HepG2 (cell line): ENCODE measurements around the gene MGA. TPM values are rescaled to one million over a fixed set of nuclear protein-coding genes. Genes with fewer than 3 reads are reported as not detected.

ENCODE experiments used
- ATAC-seq: fragments of 200-7000 bp; cut with Tn5 transposase; 3 replicates; pipeline ENCODE4 v1.9.1; 2020; ENCODE audit warnings: mild to moderate bottlenecking, moderate library complexity
- BruUV-seq: library from RNA; stranded (reverse); fragments of 400-500 nt; replicated peaks from 2 replicates; lab custom pipeline; 2021; lab: Mats Ljungman, UMichigan
- CTCF ChIA-PET: fragments of 300-600 bp; formaldehyde crosslinking; extraction: SDS; loops from one replicate; lab custom pipeline; 2021; ENCODE audit warnings: low total read pairs, inconsistent platforms, low intra/inter-chr PET ratio; lab: Yijun Ruan, JAX
- POLR2A ChIA-PET: fragments of 350-600 bp; sonication (Branson Sonifier 250); formaldehyde crosslinking; loops from one replicate; lab custom pipeline; 2020; ENCODE audit warnings: antibody characterized with exemption, inconsistent platforms; lab: Yijun Ruan, JAX
- DNase-seq: peaks from one replicate; pipeline ENCODE4 v3.0.0-alpha.2; 2015; ENCODE audit warnings: low spot score
- FAIRE-seq: peaks from 3 replicates; lab custom pipeline; 2011; peaks lifted over from hg19 to GRCh38; lab: Jason Lieb, UNC
- H2AFZ ChIP-seq: one replicate; pipeline ENCODE4 v1.6.1; 2011; ENCODE audit warnings: low read length, inconsistent platforms
- H3K27ac ChIP-seq: fragments of 300-600 bp; 3 replicates; pipeline ENCODE4 v1.8.0; 2011; ENCODE audit warnings: mixed run types, mild to moderate bottlenecking, mixed read lengths, low read length, inconsistent platforms; ENCODE audit not compliant: insufficient read depth; ENCODE audit errors: extremely low read length
- H3K27me3 ChIP-seq, 2 experiments: fragments of 200-600 bp in 1 of 2; 2 replicates in 1 of 2; 3 replicates in 1 of 2; pipeline versions ENCODE4 v1.6.0 to v1.8.0; 2011; ENCODE audit warnings: low read length in 2 of 2, mild to moderate bottlenecking in 2 of 2, moderate library complexity in 2 of 2, inconsistent platforms in 1 of 2; ENCODE audit not compliant: insufficient read depth in 2 of 2, control insufficient read depth in 1 of 2
- H3K36me3 ChIP-seq, 2 experiments: fragments of 200-600 bp in 1 of 2; replicated peaks in 1 of 2; 2 replicates in 1 of 2; 3 replicates in 1 of 2; pipeline versions ENCODE4 v1.5.1 to v1.8.0; 2011; ENCODE audit warnings: low read length in 2 of 2, inconsistent platforms in 1 of 2; ENCODE audit not compliant: insufficient read depth in 2 of 2, control insufficient read depth in 1 of 2
- H3K4me1 ChIP-seq: 2 replicates; pipeline ENCODE4 v1.5.1; 2012; ENCODE audit warnings: low read length, inconsistent platforms; ENCODE audit not compliant: insufficient read depth
- H3K4me2 ChIP-seq: 2 replicates; pipeline ENCODE4 v1.6.0; 2011; ENCODE audit warnings: low read depth, low read length, inconsistent platforms
- H3K4me3 ChIP-seq, 3 experiments: fragments of 200-600 bp in 1 of 3; sonication (generic), shearing (Covaris generic) in 1 of 3; replicated peaks in 1 of 3; 2 replicates each; pipeline ENCODE4 v1.5.1; 2011 to 2016; ENCODE audit warnings: low read length in 3 of 3, inconsistent platforms in 2 of 3, low read depth in 2 of 3, mild to moderate bottlenecking in 2 of 3, control low read depth in 1 of 3, mixed read lengths in 1 of 3; ENCODE audit not compliant: insufficient read depth in 1 of 3
- H3K79me2 ChIP-seq: one replicate; pipeline ENCODE4 v1.6.1; 2011; ENCODE audit warnings: low read length, inconsistent platforms; ENCODE audit not compliant: insufficient read depth
- H3K9ac ChIP-seq: 2 replicates; pipeline ENCODE4 v1.6.0; 2011; ENCODE audit warnings: mild to moderate bottlenecking, low read depth, low read length, inconsistent platforms; ENCODE audit not compliant: insufficient read depth
- H3K9me3 ChIP-seq: 2 replicates; pipeline ENCODE4 v1.5.1; 2012; ENCODE audit warnings: mild to moderate bottlenecking, low read length
- H4K20me1 ChIP-seq: 2 replicates; pipeline ENCODE4 v1.6.0; 2011; ENCODE audit warnings: inconsistent platforms, mild to moderate bottlenecking, low read length, moderate library complexity; ENCODE audit not compliant: insufficient read depth
- AKAP8 ChIP-seq: sonication (generic); formaldehyde crosslinking; IDR thresholded peaks from 2 replicates; pipeline ENCODE4 v1.5.1; 2020; ENCODE audit warnings: mild to moderate bottlenecking, missing genetic modification reagents
- FOSL2 ChIP-seq: sonication (generic); formaldehyde crosslinking; IDR thresholded peaks from 2 replicates; pipeline ENCODE4 v1.4.0; 2020; ENCODE audit warnings: missing genetic modification reagents
- HDAC2 ChIP-seq: sonication (generic); formaldehyde crosslinking; IDR thresholded peaks from 2 replicates; pipeline ENCODE4 v1.4.0; 2020; ENCODE audit warnings: missing genetic modification reagents
- HNF1B ChIP-seq: sonication (generic); formaldehyde crosslinking; IDR thresholded peaks from 2 replicates; pipeline ENCODE4 v1.5.1; 2020; ENCODE audit warnings: mild to moderate bottlenecking, moderate library complexity, missing genetic modification reagents
- LBX2 ChIP-seq: sonication (generic); formaldehyde crosslinking; IDR thresholded peaks from 2 replicates; pipeline ENCODE4 v1.5.0; 2020; ENCODE audit warnings: missing genetic modification reagents, mild to moderate bottlenecking, borderline replicate concordance
- MXD1 ChIP-seq: sonication (generic); formaldehyde crosslinking; IDR thresholded peaks from 2 replicates; pipeline ENCODE4 v1.4.0; 2020; ENCODE audit warnings: mild to moderate bottlenecking, missing genetic modification reagents
- NFE2L1 ChIP-seq: sonication (generic); formaldehyde crosslinking; IDR thresholded peaks from 2 replicates; pipeline ENCODE4 v1.4.0; 2020; ENCODE audit warnings: missing genetic modification reagents, mild to moderate bottlenecking, borderline replicate concordance
- NR2C2 ChIP-seq: sonication (generic); formaldehyde crosslinking; IDR thresholded peaks from 2 replicates; pipeline ENCODE4 v1.4.0; 2020; ENCODE audit warnings: missing genetic modification reagents, mild to moderate bottlenecking, moderate library complexity, borderline replicate concordance
- NR2F6 ChIP-seq, 2 experiments: IDR thresholded peaks; 2 replicates each; pipeline ENCODE4 v1.6.1; 2016; ENCODE audit warnings: antibody characterized with exemption in 1 of 2, mild to moderate bottlenecking in 1 of 2
- PBX2 ChIP-seq: IDR thresholded peaks from 2 replicates; pipeline ENCODE4 v1.6.1; 2016; ENCODE audit warnings: control low read depth
- POLR2A ChIP-seq, 2 experiments: IDR thresholded peaks; 2 replicates each; pipeline ENCODE4 v1.6.1; 2011; ENCODE audit warnings: low read depth in 2 of 2, low read length in 2 of 2, mild to moderate bottlenecking in 1 of 2, moderate library complexity in 1 of 2; ENCODE audit not compliant: insufficient read depth in 1 of 2
- RBM39 ChIP-seq: fragments of 200-400 bp; formaldehyde crosslinking; IDR thresholded peaks from one replicate; pipeline ENCODE4 v1.6.1; 2018; ENCODE audit warnings: antibody characterized with exemption, mild to moderate bottlenecking, low read depth, low read length; ENCODE audit not compliant: poor library complexity, severe bottlenecking
- RFX1 ChIP-seq: fragments of 450-650 bp; IDR thresholded peaks from 2 replicates; pipeline ENCODE4 v1.6.1; 2017
- SKI ChIP-seq: fragments of 450-650 bp; IDR thresholded peaks from one replicate; pipeline ENCODE4 v1.6.1; 2018; ENCODE audit warnings: mild to moderate bottlenecking; ENCODE audit not compliant: partially characterized antibody
- ZNF18 ChIP-seq: sonication (generic); formaldehyde crosslinking; IDR thresholded peaks from 2 replicates; pipeline ENCODE4 v1.8.0; 2022; ENCODE audit warnings: mild to moderate bottlenecking, missing genetic modification reagents; ENCODE audit not compliant: insufficient replicate concordance
- ZNF207 ChIP-seq: fragments of 450-650 bp; IDR thresholded peaks from 2 replicates; pipeline ENCODE4 v1.6.1; 2016; ENCODE audit warnings: antibody characterized with exemption, borderline replicate concordance
- ZNF232 ChIP-seq: sonication (generic); formaldehyde crosslinking; IDR thresholded peaks from 2 replicates; pipeline ENCODE4 v1.4.0; 2020; ENCODE audit warnings: missing genetic modification reagents, borderline replicate concordance
- ZNF33A ChIP-seq: sonication (generic); formaldehyde crosslinking; IDR thresholded peaks from 2 replicates; pipeline ENCODE4 v1.5.1; 2020; ENCODE audit warnings: missing genetic modification reagents, mild to moderate bottlenecking, moderate library complexity, borderline replicate concordance
- ZNF512 ChIP-seq: sonication (generic); formaldehyde crosslinking; IDR thresholded peaks from 2 replicates; pipeline ENCODE4 v1.4.0; 2020; ENCODE audit warnings: mild to moderate bottlenecking, missing genetic modification reagents
- WGBS: methylation state at CpG from one replicate; pipeline ENCODE4 v1.1.6; 2017; ENCODE audit warnings: low lambda C conversion rate; 5-methylcytosine and 5-hydroxymethylcytosine counted together
- in situ Hi-C: cut with HindIII; loops from 2 replicates; pipeline ENCODE4 v1.10.0; 2017; ENCODE audit warnings: low pct_unique_long_range_greater_than_20kb; ENCODE audit not compliant: extremely low pct_ligation_motif_present
- intact Hi-C: fragments of 100-400 bp; cut with micrococcal nuclease; formaldehyde crosslinking; loops from one replicate; pipeline ENCODE4 v1.10.0; 2022; ENCODE audit not compliant: unreplicated experiment
- polyA plus RNA-seq, 8 experiments: library from polyadenylated mRNA; depleted of rRNA in 3 of 8; stranded (reverse) in 7 of 8; unstranded in 1 of 8; fragments of >200 nt; fragmentation: Illumina TruSeq in 4 of 8; extraction: Trizol in 4 of 8; gene quantifications; 2 replicates each; pipeline versions ENCODE4 v1.2.1 to v1.2.3, GENCODE V29; 2011 to 2016; ENCODE audit warnings: low read depth in 4 of 8, missing spikeins in 1 of 8, mixed read lengths in 1 of 8; ENCODE audit not compliant: insufficient read depth in 1 of 8
- total RNA-seq, 5 experiments: library from RNA; depleted of rRNA; stranded (reverse); fragments of >200 nt; fragmentation: Illumina TruSeq; extraction: Trizol; gene quantifications; 2 replicates each; pipeline ENCODE4 v1.2.3, GENCODE V29; 2016; ENCODE audit warnings: low read depth in 1 of 5

Gene MGA
- total and polyA plus RNA-seq, 2 of the 13 experiments (the other 11 are each of a cell fraction or from before 2014, with no cell fraction given) = 5.3 to 59.0 TPM

- H3K4me3 ChIP-seq = no peak overlapping the region
- FAIRE-seq (no peak), DNase-seq (no peak), ATAC-seq (no peak; the same call in 2 of the 3 replicates)
- CTCF ChIA-PET = no interaction called here
- H3K4me2 ChIP-seq = no peak overlapping the region
- POLR2A ChIA-PET = interaction anchor here (1.2 kb wide), 1 partner anchor 15 kb away, joined by 4 read pairs; the partner anchor contains the start of gene MGA
- 94% methylated on average over 4 of the region's 4 CpGs for WGBS
- H3K79me2 ChIP-seq = peaks cover 86% of the 10 kb centered on the region
- BruUV-seq = no TSS peak
- 0 out of 2 replicates have a peak, but pooled peaks cover 8% of the 10 kb centered on the region for H4K20me1 ChIP-seq
- peak overlapping the region; percentile 3; the same call in 1 of the 2 replicates for H3K9ac ChIP-seq
- intact Hi-C loops = no loop called here
- peaks cover 19% of the 10 kb centered on the region for H3K4me1 ChIP-seq
- no peak overlapping the region for H3K27ac ChIP-seq
- H2AFZ ChIP-seq = no peak overlapping the region
- H3K36me3 ChIP-seq = no peaks in the 10 kb centered on the region; a peak in 2 of 5 replicates
- no peaks in the 10 kb centered on the region for H3K27me3 ChIP-seq
- H3K9me3 ChIP-seq = no peaks in the 10 kb centered on the region
- in situ Hi-C loops = no loop called here
- no peak for TF ChIP-seq HNF1B (CRISPR knock-in tag)
- no peak for TF ChIP-seq NR2C2 (CRISPR knock-in tag)
- TF ChIP-seq NFE2L1 (CRISPR knock-in tag) = no peak
- TF ChIP-seq ZNF18 (CRISPR knock-in tag) = no peak
- TF ChIP-seq POLR2A (IDR thresholded peaks at IDR 0.05; ENCODE audit: insufficient read depth in 1 of 2, low read depth in 2 of 2, low read length in 2 of 2) = no peak
- TF ChIP-seq NR2F6 (IDR thresholded peaks at IDR 0.05) = peak; percentile 33; the same call in 1 of the 2 replicates
- TF ChIP-seq NR2F6 (CRISPR knock-in tag; IDR thresholded peaks at IDR 0.05) = peak; percentile 70
- TF ChIP-seq FOSL2 (CRISPR knock-in tag) = no peak
- no peak for TF ChIP-seq ZNF33A (CRISPR knock-in tag)
- TF ChIP-seq PBX2 (CRISPR knock-in tag) = no peak
- no peak for TF ChIP-seq AKAP8 (CRISPR knock-in tag)
- peak; percentile 21 for TF ChIP-seq SKI
- TF ChIP-seq MXD1 (CRISPR knock-in tag) = no peak
- no peak for TF ChIP-seq RFX1
- no peak for TF ChIP-seq HDAC2 (CRISPR knock-in tag)
- no peak for TF ChIP-seq ZNF232 (CRISPR knock-in tag)
- no peak for TF ChIP-seq ZNF512
- no peak for TF ChIP-seq LBX2 (CRISPR knock-in tag)
- no peak for TF ChIP-seq RBM39
- TF ChIP-seq ZNF207 = no peak
These were observed 15.1 kb downstream of the MGA start for GRCh38 chr15:41675337-41675736.
